Urothelium cell line (cell line): ENCODE data around the gene CCL3.
"Not testable (repeated sequence)": the region's sequence is repeated elsewhere in the genome, so short reads cannot be mapped to it uniquely, and the experiment has no call there.

Experiments
- DNase-seq: peaks from one replicate; pipeline ENCODE4 v3.0.0; 2011; ENCODE audit warnings: low spot score, mixed read lengths
- FAIRE-seq: peaks from 2 replicates; lab custom pipeline; 2011; peaks lifted over from hg19 to GRCh38; lab: Jason Lieb, UNC

The CCL3 gene

GRCh38 chr17:36089888-36090836 is at the start of gene CCL3:
TSS of gene CCL3 (minus strand) at chr17:36090143. CDS start at chr17:36090058, 85 bp downstream.
- DNase-seq = peak; percentile 67
- no peak for FAIRE-seq

GRCh38 chr17:36136439-36136838 is 46.5 kb upstream of the CCL3 start:
- no peak for DNase-seq
- FAIRE-seq = no peak

GRCh38 chr17:36136036-36136435 is 46.1 kb upstream of the CCL3 start:
- DNase-seq = no peak
- no peak for FAIRE-seq

- DNase-seq (no peak), FAIRE-seq (no peak)
Observed at GRCh38 chr17:36135465-36135864, 45.5 kb upstream of the CCL3 start.

GRCh38 chr17:36133602-36134236 is 43.8 kb upstream of the CCL3 start:
- no peak for FAIRE-seq

GRCh38 chr17:36132421-36132831 is 42.5 kb upstream of the CCL3 start:
- FAIRE-seq = no peak
- DNase-seq = no peak

More at GRCh38 chr17:36133602-36134236, 43.8 kb upstream of the CCL3 start:
- DNase-seq = no peak

- FAIRE-seq (no peak), DNase-seq (no peak)
Observed at GRCh38 chr17:36131931-36132330, 42.0 kb upstream of the CCL3 start.

GRCh38 chr17:36131421-36131820 is 41.5 kb upstream of the CCL3 start:
- FAIRE-seq (no peak), DNase-seq (no peak)

GRCh38 chr17:36130346-36130745 is 40.4 kb upstream of the CCL3 start:
- FAIRE-seq = no peak
- no peak for DNase-seq

- FAIRE-seq (no peak), DNase-seq (no peak)
Observed at GRCh38 chr17:36129616-36130015, 39.7 kb upstream of the CCL3 start.

GRCh38 chr17:36128411-36128978 is 38.6 kb upstream of the CCL3 start:
- DNase-seq = no peak
- FAIRE-seq = no peak

- FAIRE-seq (no peak), DNase-seq (no peak)
Observed at GRCh38 chr17:36127911-36128310, 38.0 kb upstream of the CCL3 start.

GRCh38 chr17:36127199-36127893 is 37.4 kb upstream of the CCL3 start:
- FAIRE-seq (no peak), DNase-seq (no peak)

- FAIRE-seq (no peak), DNase-seq (no peak)
Observed at GRCh38 chr17:36124879-36125824, 35.2 kb upstream of the CCL3 start.

GRCh38 chr17:36123431-36123830 is 33.5 kb upstream of the CCL3 start:
- DNase-seq = no peak
- FAIRE-seq = no peak

GRCh38 chr17:36121099-36121498 is 31.2 kb upstream of the CCL3 start:
- DNase-seq, FAIRE-seq: not testable (repeated sequence)

- DNase-seq = no peak
- FAIRE-seq = no peak
Observed at GRCh38 chr17:36120221-36120620, 30.3 kb upstream of the CCL3 start.

GRCh38 chr17:36118477-36119353 is 28.8 kb upstream of the CCL3 start:
- DNase-seq (no peak), FAIRE-seq (no peak)
